Measurements from ENCODE around the gene SGK1.
A peak's percentile ranks its signal among the peaks of the same experiment; 100 is the strongest.
"Not testable (repeated sequence)": the region's sequence is repeated elsewhere in the genome, so short reads cannot be mapped to it uniquely, and the experiment has no call there.

SGK1 gene

DNA sequence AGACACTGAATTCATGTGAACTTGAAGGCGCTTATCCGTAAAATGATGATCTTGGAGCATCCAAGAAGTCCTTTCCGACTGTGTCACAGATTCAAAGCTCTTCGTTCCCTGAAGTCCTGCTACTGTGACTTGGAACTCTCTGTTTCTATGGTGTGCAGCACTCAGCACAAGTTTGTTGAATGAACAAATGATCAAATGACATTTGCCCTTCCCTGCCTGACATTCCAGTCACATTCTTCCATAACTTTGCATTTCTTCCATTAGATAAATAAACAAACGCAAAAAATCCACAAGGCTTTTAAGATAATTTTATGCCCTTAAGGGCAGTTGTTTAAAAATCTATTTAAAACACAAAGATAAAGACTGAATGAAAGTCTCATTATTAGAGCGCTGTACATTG, 39.9 kb downstream of the SGK1 start:
- Histone ChIP-seq H3K79me2 (peaks cover 51% of the 10 kb centered on the region), H3K9me3 (ENCODE audit: control insufficient read depth, low read length) (no peaks in the 10 kb centered on the region), H3K27me3 (ENCODE audit: control insufficient read depth, insufficient read depth, low read length) (no peaks in the 10 kb centered on the region), H3K4me2 (ENCODE audit: low read length) (no peak overlapping the region), H3K27ac (peak overlapping the region; percentile 67), H3K9ac (no peak overlapping the region), H3K4me1 (peaks cover 25% of the 10 kb centered on the region), H3K4me3 (ENCODE audit: low read depth, low read length) (no peak overlapping the region), H2AFZ (no peak overlapping the region), H3K36me3 (ENCODE audit: control insufficient read depth, insufficient read depth, low read length) (no peaks in the 10 kb centered on the region)
- TF ChIP-seq, protein P1, sequence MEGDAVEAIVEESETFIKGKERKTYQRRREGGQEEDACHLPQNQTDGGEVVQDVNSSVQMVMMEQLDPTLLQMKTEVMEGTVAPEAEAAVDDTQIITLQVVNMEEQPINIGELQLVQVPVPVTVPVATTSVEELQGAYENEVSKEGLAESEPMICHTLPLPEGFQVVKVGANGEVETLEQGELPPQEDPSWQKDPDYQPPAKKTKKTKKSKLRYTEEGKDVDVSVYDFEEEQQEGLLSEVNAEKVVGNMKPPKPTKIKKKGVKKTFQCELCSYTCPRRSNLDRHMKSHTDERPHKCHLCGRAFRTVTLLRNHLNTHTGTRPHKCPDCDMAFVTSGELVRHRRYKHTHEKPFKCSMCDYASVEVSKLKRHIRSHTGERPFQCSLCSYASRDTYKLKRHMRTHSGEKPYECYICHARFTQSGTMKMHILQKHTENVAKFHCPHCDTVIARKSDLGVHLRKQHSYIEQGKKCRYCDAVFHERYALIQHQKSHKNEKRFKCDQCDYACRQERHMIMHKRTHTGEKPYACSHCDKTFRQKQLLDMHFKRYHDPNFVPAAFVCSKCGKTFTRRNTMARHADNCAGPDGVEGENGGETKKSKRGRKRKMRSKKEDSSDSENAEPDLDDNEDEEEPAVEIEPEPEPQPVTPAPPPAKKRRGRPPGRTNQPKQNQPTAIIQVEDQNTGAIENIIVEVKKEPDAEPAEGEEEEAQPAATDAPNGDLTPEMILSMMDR (IDR thresholded peaks at IDR 0.05), result no peak

DNA sequence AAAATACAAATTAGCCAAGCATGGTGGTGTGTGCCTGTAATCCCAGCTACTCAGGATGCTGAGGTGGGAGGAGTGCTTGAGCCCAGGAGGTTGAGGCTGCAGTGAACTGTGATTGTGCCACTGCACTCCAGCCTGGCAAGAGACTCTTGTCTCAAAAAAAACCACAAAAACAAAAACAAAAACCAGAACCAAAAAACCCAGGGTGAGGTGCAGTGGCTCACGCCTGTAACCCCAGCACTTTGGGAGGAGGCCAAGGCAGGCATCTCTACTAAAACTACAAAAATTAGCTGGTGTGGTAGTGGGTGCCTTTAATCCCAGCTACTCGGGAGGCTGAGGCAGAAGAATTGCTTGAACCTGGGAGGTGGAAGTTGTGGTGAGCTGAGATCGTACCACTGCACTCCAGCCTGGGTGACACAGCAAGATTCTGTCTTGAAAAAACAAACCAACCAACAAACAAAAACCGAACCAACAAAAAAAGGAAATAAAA, 41.0 kb downstream of the SGK1 start:
- H3K36me3 ChIP-seq (ENCODE audit: control insufficient read depth, insufficient read depth, low read length); H3K9me3 ChIP-seq (ENCODE audit: control insufficient read depth, low read length); H3K9ac ChIP-seq; H3K27me3 ChIP-seq (ENCODE audit: control insufficient read depth, insufficient read depth, low read length); H3K4me3 ChIP-seq (ENCODE audit: low read depth, low read length): not testable (repeated sequence)
- peak overlapping the region; percentile 3 for H2AFZ ChIP-seq
- peaks cover 49% of the 10 kb centered on the region for H3K79me2 ChIP-seq
- peaks cover 25% of the 10 kb centered on the region for H3K4me1 ChIP-seq
- peak overlapping the region; percentile 4 for H3K4me2 ChIP-seq (ENCODE audit: low read length)
- H3K27ac ChIP-seq, result peak overlapping the region; percentile 67

DNA sequence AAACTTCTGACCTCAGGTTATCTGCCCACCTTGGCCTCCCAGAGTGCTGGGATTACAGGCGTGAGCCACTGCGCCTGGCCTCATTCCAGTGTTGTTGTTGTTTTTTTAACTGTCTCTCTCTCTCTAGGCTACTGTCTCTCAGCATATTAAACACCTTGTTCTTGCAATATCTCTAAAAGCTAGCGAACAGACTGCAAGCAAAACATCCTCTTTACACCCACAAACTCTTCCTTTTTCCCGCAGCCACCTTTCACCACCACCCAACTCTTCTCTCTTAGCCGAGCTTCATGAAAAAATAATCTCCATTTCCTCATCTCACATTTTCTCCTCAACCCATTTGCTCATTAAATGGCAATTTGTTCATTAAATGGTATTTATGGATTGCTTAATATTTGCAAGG, 45.5 kb downstream of the SGK1 start:
- Histone ChIP-seq H3K79me2 (peaks cover 20% of the 10 kb centered on the region), H3K4me1 (peaks cover 17% of the 10 kb centered on the region)
- TF ChIP-seq, protein P1 (IDR thresholded peaks at IDR 0.05), result no peak

DNA sequence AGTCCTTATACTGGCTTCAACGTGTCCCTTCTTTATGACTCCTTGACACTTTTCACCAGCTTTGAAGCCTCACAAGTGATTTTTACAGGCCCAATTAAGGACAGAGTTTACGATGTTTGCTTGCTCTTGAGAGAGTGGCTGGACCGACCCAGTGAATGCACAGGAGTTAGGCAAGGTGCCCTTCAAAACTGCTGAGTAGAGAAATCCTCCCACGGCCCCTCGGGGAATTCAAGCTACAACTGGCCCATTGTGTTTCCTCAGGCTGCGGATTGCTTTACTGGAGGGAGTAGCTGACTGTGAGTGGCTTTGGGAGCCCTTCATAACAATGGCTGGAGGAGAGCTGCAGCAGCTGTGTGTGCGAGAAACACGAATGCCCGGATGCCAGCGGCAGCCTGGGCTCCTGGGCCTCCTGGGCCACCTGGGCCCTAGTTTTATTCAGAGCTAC, 50.0 kb downstream of the SGK1 start:
- H3K4me2 ChIP-seq (ENCODE audit: low read length), result peak overlapping the region; percentile 8
- H3K36me3 ChIP-seq (ENCODE audit: control insufficient read depth, insufficient read depth, low read length), result no peaks in the 10 kb centered on the region
- no peak overlapping the region for H3K9ac ChIP-seq
- peaks cover 28% of the 10 kb centered on the region for H3K79me2 ChIP-seq
- no peaks in the 10 kb centered on the region for H3K9me3 ChIP-seq (ENCODE audit: control insufficient read depth, low read length)
- no peaks in the 10 kb centered on the region for H3K27me3 ChIP-seq (ENCODE audit: control insufficient read depth, insufficient read depth, low read length)
- peaks cover 4% of the 10 kb centered on the region for H3K4me1 ChIP-seq
- TF ChIP-seq, protein P1 (IDR thresholded peaks at IDR 0.05), result no peak
- H2AFZ ChIP-seq, result peak overlapping the region; percentile 30
- peak overlapping the region; percentile 75 for H3K27ac ChIP-seq
- H3K4me3 ChIP-seq (ENCODE audit: low read depth, low read length), result no peak overlapping the region

More for the DNA sequence above, 45.5 kb downstream of the SGK1 start:
- no peak overlapping the region for H3K9ac ChIP-seq
- H3K27ac ChIP-seq, result no peak overlapping the region
- no peak overlapping the region for H3K4me3 ChIP-seq (ENCODE audit: low read depth, low read length)
- H2AFZ ChIP-seq, result no peak overlapping the region
- no peaks in the 10 kb centered on the region for H3K9me3 ChIP-seq (ENCODE audit: control insufficient read depth, low read length)
- H3K36me3 ChIP-seq (ENCODE audit: control insufficient read depth, insufficient read depth, low read length), result no peaks in the 10 kb centered on the region
- no peak overlapping the region for H3K4me2 ChIP-seq (ENCODE audit: low read length)
- no peaks in the 10 kb centered on the region for H3K27me3 ChIP-seq (ENCODE audit: control insufficient read depth, insufficient read depth, low read length)

DNA sequence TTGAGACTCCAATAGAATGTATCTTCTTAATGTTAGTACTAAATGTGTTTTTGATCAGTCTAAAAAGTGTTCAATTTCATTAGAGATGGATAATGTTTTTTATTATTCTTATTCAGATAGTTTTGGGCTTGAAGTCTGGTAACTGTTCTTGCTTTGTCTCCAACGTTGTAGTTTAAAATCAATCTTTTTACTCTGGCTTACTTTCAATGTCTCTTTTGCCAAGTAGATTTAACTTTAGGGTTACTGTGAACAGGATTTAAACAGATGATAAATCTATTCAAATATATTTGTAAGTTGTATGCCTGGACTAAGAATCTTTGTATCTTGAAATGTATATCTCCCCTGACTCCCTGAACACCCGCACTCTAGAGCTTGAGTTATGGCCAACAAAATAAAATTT, 51.1 kb downstream of the SGK1 start:
- Histone ChIP-seq H3K4me1 (peaks cover 4% of the 10 kb centered on the region), H3K27me3 (ENCODE audit: control insufficient read depth, insufficient read depth, low read length) (no peaks in the 10 kb centered on the region), H3K36me3 (ENCODE audit: control insufficient read depth, insufficient read depth, low read length) (no peaks in the 10 kb centered on the region), H3K9me3 (ENCODE audit: control insufficient read depth, low read length) (no peaks in the 10 kb centered on the region), H3K27ac (peak overlapping the region; percentile 31), H3K4me3 (ENCODE audit: low read depth, low read length) (no peak overlapping the region), H3K9ac (no peak overlapping the region), H3K79me2 (peaks cover 34% of the 10 kb centered on the region), H2AFZ (no peak overlapping the region), H3K4me2 (ENCODE audit: low read length) (no peak overlapping the region)
- TF ChIP-seq, protein P1 (IDR thresholded peaks at IDR 0.05), result no peak

All from parathyroid adenoma (tissue), 2 donors.